ENCODE data around the gene SERPINH1.

- TF ChIP-seq POLR2A (IDR thresholded peaks at IDR 0.05; ENCODE audit: low read depth, low read length) (no peak), POLR2AphosphoS5 (IDR thresholded peaks at IDR 0.05; ENCODE audit: low read depth, low read length) (no peak)
Observed at GRCh38 chr11:75596914-75597313, 34.9 kb downstream of the SERPINH1 start.
